ENCODE data around the gene P4HTM. TPM values are rescaled to one million over a fixed set of nuclear protein-coding genes. Genes with fewer than 3 reads are reported as not detected.

The P4HTM gene
- total RNA-seq, 1 experiment from 2014 or later = 18.8 TPM

GRCh38 chr3:49024449-49024848 lies 34.4 kb downstream of the P4HTM start:
- no peak for DNase-seq (ENCODE audit: unreplicated experiment)
- peaks cover 30% of the 10 kb centered on the region for H3K4me1 Mint-ChIP-seq (ENCODE audit: insufficient read depth, unreplicated experiment)
- POLR2A ChIA-PET = interaction anchor here (0.6 to 9.9 kb wide), 3 partner anchors 17 to 69 kb away, joined by 3 to 128 read pairs (median 3); partner anchors contain the start of genes QRICH1 and WDR6
- peak overlapping the region; percentile 69 for H3K27ac Mint-ChIP-seq (ENCODE audit: low read depth, unreplicated experiment)
- no peaks in the 10 kb centered on the region for H3K9me3 Mint-ChIP-seq (ENCODE audit: unreplicated experiment)
- H3K4me3 Mint-ChIP-seq (ENCODE audit: unreplicated experiment) = no peak overlapping the region
- intact Hi-C loops (cut with micrococcal nuclease) = loop anchor here (10.0 kb wide), 1 partner anchor 130 kb away; no protein-coding TSS in a partner anchor
- TF ChIP-seq CTCF (IDR thresholded peaks at IDR 0.05; ENCODE audit: unreplicated experiment) = no peak
- CTCF ChIA-PET = interaction anchor here (0.6 to 1.6 kb wide), 3 partner anchors 28 to 536 kb away, joined by 3 to 6 read pairs (median 4); partner anchors contain the start of gene USP19
- H3K27me3 Mint-ChIP-seq (ENCODE audit: insufficient read depth, unreplicated experiment) = no peaks in the 10 kb centered on the region
- peaks cover 83% of the 10 kb centered on the region for H3K36me3 Mint-ChIP-seq (ENCODE audit: insufficient read depth, unreplicated experiment)
- BruUV-seq (replicated peaks) = TSS peak; percentile 6

DNA sequence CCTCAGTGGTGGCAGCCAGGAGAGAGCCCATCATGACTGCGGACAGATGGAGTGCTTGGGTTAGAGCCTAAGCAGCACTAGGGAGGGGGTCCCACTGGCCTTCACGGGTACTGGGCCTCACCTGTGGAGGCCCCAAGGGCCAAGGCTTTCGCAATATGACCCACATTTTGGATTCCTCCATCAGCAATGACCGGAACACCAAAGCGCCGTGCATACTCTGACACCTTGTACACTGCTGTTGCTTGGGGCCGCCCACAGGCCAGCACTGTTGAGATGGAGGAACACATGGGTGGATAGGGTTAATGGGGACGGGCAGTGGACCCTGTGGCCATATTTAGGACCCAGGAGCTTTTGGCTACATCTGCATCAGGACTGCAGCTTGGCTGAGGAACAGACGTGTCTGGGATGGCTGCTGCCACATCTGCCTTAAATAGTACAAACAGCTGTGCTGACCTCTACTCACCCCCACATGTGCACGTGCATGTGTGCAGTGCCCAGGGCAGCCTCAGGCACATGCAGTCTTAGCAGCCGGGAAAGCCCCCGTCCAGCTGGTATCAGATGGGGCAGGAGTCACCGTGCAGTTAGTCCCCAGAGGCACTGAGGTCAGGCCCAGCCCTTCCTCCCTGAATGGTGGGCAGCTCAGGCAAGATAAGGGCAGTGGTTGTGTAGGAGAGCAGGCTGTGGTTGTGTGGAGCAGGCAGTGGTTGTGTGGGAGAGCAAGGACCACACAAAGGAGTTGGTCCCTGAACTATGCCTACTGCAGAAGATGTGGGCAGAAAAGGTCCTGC lies 35.2 kb downstream of the P4HTM start:
- Mint-ChIP-seq H3K4me3 (ENCODE audit: unreplicated experiment) (no peak overlapping the region), H3K36me3 (ENCODE audit: insufficient read depth, unreplicated experiment) (peaks cover 91% of the 10 kb centered on the region), H3K4me1 (ENCODE audit: insufficient read depth, unreplicated experiment) (peaks cover 33% of the 10 kb centered on the region), H3K27ac (ENCODE audit: low read depth, unreplicated experiment) (no peak overlapping the region), H3K27me3 (ENCODE audit: insufficient read depth, unreplicated experiment) (no peaks in the 10 kb centered on the region), H3K9me3 (ENCODE audit: unreplicated experiment) (no peaks in the 10 kb centered on the region)
- intact Hi-C loops (cut with micrococcal nuclease) = loop anchor here (5.0 to 10.0 kb wide), 2 partner anchors 67 to 130 kb away; partner anchors contain the start of gene QRICH1
- TF ChIP-seq CTCF (IDR thresholded peaks at IDR 0.05; ENCODE audit: unreplicated experiment) = no peak
- ChIA-PET CTCF (no interaction called here), POLR2A (interaction anchor here (0.5 to 9.9 kb wide), 4 partner anchors 18 to 68 kb away, joined by 3 to 128 read pairs (median 6); partner anchors contain the start of genes QRICH1 and WDR6)
- no peak for DNase-seq (ENCODE audit: unreplicated experiment)
- no TSS peak for BruUV-seq (replicated peaks)

DNA sequence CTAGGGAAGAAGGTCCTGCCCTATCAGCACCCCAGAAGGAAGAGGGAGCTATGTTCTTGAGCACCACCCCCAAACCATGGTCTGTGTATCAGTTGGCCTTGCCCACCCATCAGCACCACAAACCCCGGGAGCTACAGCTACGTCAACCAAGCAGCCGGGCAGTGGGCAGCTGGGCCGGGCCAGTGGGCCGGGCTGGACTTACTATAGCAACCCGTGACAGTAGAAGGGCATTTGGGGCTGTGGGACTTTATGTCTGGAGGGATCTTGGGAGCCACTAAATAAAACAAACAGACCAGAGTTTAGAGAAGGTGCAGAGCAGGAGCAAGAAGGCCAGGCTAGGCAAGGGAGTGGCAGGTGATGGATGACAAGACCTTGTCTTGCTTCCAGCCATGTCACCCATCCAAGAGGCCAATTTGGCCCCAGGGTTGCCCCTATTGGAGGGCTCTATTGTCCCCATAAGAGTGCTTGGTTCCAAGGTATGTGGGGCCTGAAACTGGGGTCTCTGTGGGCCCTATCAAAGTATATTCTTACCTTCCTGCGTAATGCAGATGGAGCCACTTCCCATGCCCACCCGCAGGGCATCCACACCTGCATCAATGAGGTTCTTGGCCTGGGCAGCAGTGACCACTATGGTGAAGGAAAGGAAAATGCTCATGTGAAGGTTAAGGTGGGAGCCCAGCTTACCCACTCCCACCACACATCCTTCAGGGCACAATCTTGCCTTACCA lies 35.9 kb downstream of the P4HTM start:
- DNase-seq (ENCODE audit: unreplicated experiment) = no peak
- H3K27me3 Mint-ChIP-seq (ENCODE audit: insufficient read depth, unreplicated experiment) = no peaks in the 10 kb centered on the region
- no TSS peak for BruUV-seq (replicated peaks)
- H3K27ac Mint-ChIP-seq (ENCODE audit: low read depth, unreplicated experiment) = no peak overlapping the region
- no peak for TF ChIP-seq CTCF (IDR thresholded peaks at IDR 0.05; ENCODE audit: unreplicated experiment)
- H3K9me3 Mint-ChIP-seq (ENCODE audit: unreplicated experiment) = no peaks in the 10 kb centered on the region
- no peak overlapping the region for H3K4me3 Mint-ChIP-seq (ENCODE audit: unreplicated experiment)
- ChIA-PET CTCF (interaction anchor here (0.5 to 1.0 kb wide), 3 partner anchors 38 to 580 kb away, joined by 3 to 4 read pairs (median 4); partner anchors contain the start of gene ATRIP), POLR2A (interaction anchor here (0.5 to 9.9 kb wide), 7 partner anchors 8 to 380 kb away, joined by 3 to 128 read pairs (median 4); partner anchors contain the start of genes DALRD3 and QRICH1)
- intact Hi-C loops (cut with micrococcal nuclease) = loop anchor here (5.0 to 10.0 kb wide), 2 partner anchors 66 to 129 kb away; partner anchors contain the start of gene QRICH1
- peaks cover 99% of the 10 kb centered on the region for H3K36me3 Mint-ChIP-seq (ENCODE audit: insufficient read depth, unreplicated experiment)
- peaks cover 33% of the 10 kb centered on the region for H3K4me1 Mint-ChIP-seq (ENCODE audit: insufficient read depth, unreplicated experiment)

Measured in MCF 10A (cell line).